Rectal smooth muscle tissue (tissue), 1 donor: ENCODE data around the gene ATP6V0D1.
"Not testable (repeated sequence)": the region's sequence is repeated elsewhere in the genome, so short reads cannot be mapped to it uniquely, and the experiment has no call there.

Experiments
- H3K27ac ChIP-seq: one replicate; pipeline ENCODE4 v1.7.0; 2013; ENCODE audit warnings: low read depth, low read length, inconsistent platforms
- H3K27me3 ChIP-seq: one replicate; pipeline ENCODE4 v1.7.0; 2013; ENCODE audit warnings: low read length; ENCODE audit not compliant: control insufficient read depth, insufficient read depth
- H3K36me3 ChIP-seq: one replicate; pipeline ENCODE4 v1.7.0; 2013; ENCODE audit warnings: low read length; ENCODE audit not compliant: control insufficient read depth, insufficient read depth
- H3K4me1 ChIP-seq: one replicate; pipeline ENCODE4 v1.7.0; 2013; ENCODE audit warnings: low read length; ENCODE audit not compliant: control insufficient read depth, insufficient read depth
- H3K4me3 ChIP-seq: one replicate; pipeline ENCODE4 v1.7.0; 2013; ENCODE audit warnings: low read length
- H3K9ac ChIP-seq: one replicate; pipeline ENCODE4 v1.7.0; 2013; ENCODE audit warnings: low read length

The ATP6V0D1 gene

DNA sequence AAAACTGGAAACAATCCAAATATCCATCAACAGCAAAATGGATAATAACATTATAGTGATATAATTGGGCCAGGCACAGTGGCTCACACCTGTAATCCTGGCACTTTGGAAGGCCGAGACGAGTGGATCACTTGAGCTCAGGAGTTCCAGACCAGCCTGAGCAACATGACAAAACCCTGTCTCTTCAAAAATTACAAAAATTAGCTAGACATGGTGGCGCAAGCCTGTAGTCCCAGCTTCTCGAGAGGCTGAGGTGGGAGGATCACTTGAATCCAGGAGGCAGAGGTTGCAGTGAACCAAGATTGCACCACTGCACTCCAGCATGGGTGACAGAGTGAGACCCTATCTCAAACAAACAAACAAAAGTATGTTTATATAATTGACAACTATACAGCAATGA, 6.6 kb upstream of the ATP6V0D1 start:
- not testable (repeated sequence) for H3K9ac ChIP-seq, H3K36me3 ChIP-seq, H3K27ac ChIP-seq, H3K27me3 ChIP-seq, H3K4me3 ChIP-seq
- H3K4me1 ChIP-seq = peaks cover 23% of the 10 kb centered on the region

GRCh38 chr16:67486805-67487204, 5.8 kb upstream of the ATP6V0D1 start:
- H3K4me3 ChIP-seq = no peak overlapping the region
- no peak overlapping the region for H3K9ac ChIP-seq
- no peaks in the 10 kb centered on the region for H3K36me3 ChIP-seq
- H3K4me1 ChIP-seq = peaks cover 25% of the 10 kb centered on the region
- H3K27me3 ChIP-seq = no peaks in the 10 kb centered on the region
- H3K27ac ChIP-seq = no peak overlapping the region

DNA sequence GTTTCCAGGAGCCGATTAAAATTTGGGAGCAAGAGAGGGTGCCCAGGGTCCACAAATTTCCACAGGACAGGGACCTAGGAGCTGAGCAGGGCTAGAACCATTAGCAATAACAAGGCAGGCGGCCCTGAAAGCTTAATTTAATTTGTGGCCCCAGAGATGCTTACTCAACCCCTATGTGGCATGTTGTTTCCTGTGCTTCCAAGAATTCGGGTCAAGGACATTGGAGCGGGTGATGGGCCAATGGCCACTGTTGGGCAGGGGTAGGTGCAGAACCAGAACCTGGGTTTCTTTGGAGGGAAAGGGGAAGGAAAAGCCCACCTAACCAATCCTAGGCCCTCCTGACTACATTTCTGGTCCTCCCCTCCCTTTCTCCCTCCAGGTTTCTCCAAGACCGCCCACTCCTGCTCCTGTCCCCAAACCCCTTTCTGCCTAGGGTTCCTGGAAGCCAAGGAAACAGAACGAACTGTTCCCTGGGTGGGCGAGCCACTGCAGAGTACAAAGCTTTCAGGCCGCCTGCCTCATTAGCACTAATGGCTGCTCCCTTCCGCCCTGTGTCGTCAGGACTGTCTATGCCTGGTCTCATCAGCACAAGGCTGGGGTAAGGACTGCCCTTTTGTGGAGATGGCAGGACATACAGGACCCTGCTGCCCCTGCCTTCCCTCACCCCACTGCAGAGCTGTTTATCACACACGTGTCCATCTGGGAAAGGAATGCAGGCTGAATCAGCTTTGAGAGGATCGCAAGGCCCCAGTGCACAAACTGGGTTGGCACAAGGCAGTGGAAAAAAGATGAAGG, 3.0 kb upstream of the ATP6V0D1 start:
- no peak overlapping the region for H3K4me3 ChIP-seq
- H3K27ac ChIP-seq = no peak overlapping the region
- no peaks in the 10 kb centered on the region for H3K27me3 ChIP-seq
- no peaks in the 10 kb centered on the region for H3K36me3 ChIP-seq
- peaks cover 10% of the 10 kb centered on the region for H3K4me1 ChIP-seq
- no peak overlapping the region for H3K9ac ChIP-seq

DNA sequence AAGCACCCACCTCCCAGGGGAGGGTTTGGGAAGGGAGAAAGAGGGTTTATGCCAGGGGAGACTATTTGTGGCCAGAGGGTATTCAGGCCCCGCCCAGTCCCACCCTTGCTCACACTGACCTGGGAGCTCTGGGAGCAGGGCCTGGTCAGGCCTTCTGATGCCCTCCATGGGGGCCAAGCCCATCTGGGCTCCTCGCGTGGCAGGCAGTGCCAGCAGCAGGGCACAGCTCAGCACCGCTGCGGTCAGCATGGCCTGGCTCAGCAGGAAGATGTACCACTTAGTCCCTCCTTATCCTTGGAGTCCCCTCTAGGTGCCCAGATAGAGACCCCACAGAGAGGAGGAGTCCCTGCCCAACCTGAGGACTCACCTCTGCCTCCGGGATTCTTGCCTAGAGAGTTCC, 2.2 kb upstream of the ATP6V0D1 start, which contains the start of gene AGRP:
TSS of gene AGRP (minus strand) at position 398 of the 400 bp plus-strand sequence. CDS start at position 249, 149 bp downstream.
- Histone ChIP-seq H3K27ac (peak within 1 kb of the TSS; percentile 89), H3K4me1 (peaks cover 10% of the 10 kb centered on the region), H3K36me3 (no peaks in the 10 kb centered on the region), H3K9ac (no peak within 1 kb of the TSS), H3K4me3 (peak within 1 kb of the TSS; percentile 79), H3K27me3 (no peaks in the 10 kb centered on the region)

DNA sequence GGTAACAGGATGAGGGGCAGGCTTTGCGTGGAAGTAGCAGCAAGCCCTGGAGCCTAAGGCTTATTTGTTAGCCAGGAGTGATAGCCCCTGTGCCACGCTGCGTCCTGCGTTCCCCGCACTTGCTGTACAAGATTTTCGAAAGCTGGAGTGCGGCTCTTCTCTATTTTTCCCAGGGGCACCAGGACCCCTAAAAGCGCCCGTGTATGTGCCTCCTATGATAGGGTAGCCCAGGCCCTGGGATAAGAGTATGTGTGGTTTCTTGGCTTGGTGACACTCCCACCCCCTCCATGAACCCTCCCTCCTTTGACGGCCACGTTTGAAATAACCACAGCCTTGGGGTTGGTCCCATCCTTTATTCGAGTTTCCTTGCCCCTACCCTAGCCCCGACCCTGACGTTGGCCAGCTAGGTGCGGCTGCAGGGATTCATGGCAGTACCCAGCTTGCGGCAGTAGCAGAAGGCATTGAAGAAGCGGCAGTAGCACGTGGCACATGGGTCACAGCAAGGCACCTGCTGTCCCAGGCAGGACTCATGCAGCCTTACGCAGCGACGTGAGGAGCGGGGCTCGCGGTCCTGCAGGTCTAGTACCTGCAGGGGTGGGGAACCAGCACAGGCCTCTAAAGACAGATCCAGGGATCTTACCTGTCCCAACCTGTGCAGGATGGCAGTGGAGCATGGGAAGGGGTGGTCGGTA, 1.4 kb upstream of the ATP6V0D1 start:
- Histone ChIP-seq H3K4me1 (peaks cover 10% of the 10 kb centered on the region), H3K4me3 (peak overlapping the region; percentile 79), H3K36me3 (no peaks in the 10 kb centered on the region), H3K27ac (peak overlapping the region; percentile 89), H3K9ac (peak overlapping the region; percentile 4), H3K27me3 (no peaks in the 10 kb centered on the region)

GRCh38 chr16:67481561-67482232, 740 bp upstream of the ATP6V0D1 start:
- peak overlapping the region; percentile 89 for H3K27ac ChIP-seq
- H3K9ac ChIP-seq = peak overlapping the region; percentile 63
- peaks cover 10% of the 10 kb centered on the region for H3K4me1 ChIP-seq
- H3K36me3 ChIP-seq = no peaks in the 10 kb centered on the region
- peak overlapping the region; percentile 79 for H3K4me3 ChIP-seq
- H3K27me3 ChIP-seq = no peaks in the 10 kb centered on the region

GRCh38 chr16:67477960-67478554, 2.9 kb downstream of the ATP6V0D1 start:
- H3K4me1 ChIP-seq = peaks cover 14% of the 10 kb centered on the region
- H3K9ac ChIP-seq = no peak overlapping the region
- H3K27ac ChIP-seq = no peak overlapping the region
- H3K36me3 ChIP-seq = no peaks in the 10 kb centered on the region
- H3K27me3 ChIP-seq = no peaks in the 10 kb centered on the region
- no peak overlapping the region for H3K4me3 ChIP-seq

DNA sequence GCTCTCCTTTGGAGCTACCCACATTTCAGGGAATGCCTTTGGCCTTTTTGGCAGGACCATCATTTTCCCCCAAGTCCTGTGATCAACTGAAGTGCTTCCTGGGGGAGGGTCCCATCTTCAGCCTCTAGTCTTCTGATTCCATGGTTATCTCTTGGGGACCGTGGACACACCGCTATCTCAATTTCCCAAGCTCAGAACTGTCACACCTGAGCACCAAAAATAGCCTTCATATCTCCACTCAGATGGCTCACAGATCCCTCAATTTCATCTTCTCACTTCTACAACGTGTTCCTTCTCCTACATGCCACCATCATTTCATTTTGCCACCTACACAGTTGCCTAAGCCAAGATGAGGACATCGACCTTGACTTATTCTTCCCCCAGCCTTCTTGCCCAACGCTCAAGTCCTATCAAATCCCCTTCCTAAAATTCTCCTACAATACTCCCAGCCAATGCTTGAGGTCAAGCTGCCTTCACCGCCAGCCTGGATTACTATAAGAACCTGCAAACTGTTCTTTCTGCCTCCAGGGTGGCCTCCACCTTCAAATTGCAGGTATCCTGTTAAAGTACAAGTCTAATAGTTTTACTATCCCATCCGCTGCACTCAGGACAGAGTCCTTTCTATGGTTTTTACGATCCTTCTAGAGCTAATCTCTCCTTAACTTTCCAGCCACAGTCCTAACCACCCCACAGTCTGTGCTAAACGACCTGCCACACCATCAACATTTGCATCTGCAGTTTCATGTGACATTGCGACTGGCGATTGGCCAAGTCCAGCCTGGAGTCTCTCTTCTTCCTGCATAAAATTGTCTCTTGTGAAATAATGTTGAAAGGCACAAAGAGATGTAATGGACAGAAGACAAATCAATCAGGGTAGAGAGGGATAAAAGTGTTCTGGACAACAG, 6.2 kb downstream of the ATP6V0D1 start:
- Histone ChIP-seq H3K36me3 (no peaks in the 10 kb centered on the region), H3K4me1 (peaks cover 9% of the 10 kb centered on the region), H3K9ac (no peak overlapping the region), H3K27me3 (no peaks in the 10 kb centered on the region), H3K4me3 (no peak overlapping the region), H3K27ac (no peak overlapping the region)

GRCh38 chr16:67471758-67472384, 9.1 kb downstream of the ATP6V0D1 start:
- Histone ChIP-seq H3K4me3 (no peak overlapping the region), H3K27ac (no peak overlapping the region), H3K27me3 (no peaks in the 10 kb centered on the region), H3K4me1 (peaks cover 4% of the 10 kb centered on the region), H3K36me3 (no peaks in the 10 kb centered on the region), H3K9ac (no peak overlapping the region)

- Histone ChIP-seq H3K9ac (no peak overlapping the region), H3K4me3 (no peak overlapping the region), H3K27ac (no peak overlapping the region), H3K27me3 (no peaks in the 10 kb centered on the region), H3K36me3 (no peaks in the 10 kb centered on the region), H3K4me1 (peaks cover 5% of the 10 kb centered on the region)
These were observed 10.6 kb downstream of the ATP6V0D1 start for GRCh38 chr16:67470359-67470758.

- H3K36me3 ChIP-seq = no peaks in the 10 kb centered on the region
- H3K27me3 ChIP-seq = no peaks in the 10 kb centered on the region
- peaks cover 4% of the 10 kb centered on the region for H3K4me1 ChIP-seq
- no peak overlapping the region for H3K4me3 ChIP-seq
- no peak overlapping the region for H3K9ac ChIP-seq
- H3K27ac ChIP-seq = no peak overlapping the region
These were observed 12.2 kb downstream of the ATP6V0D1 start for GRCh38 chr16:67468731-67469130.
